ENCODE data around the gene F12. TPM values are rescaled to one million over a fixed set of nuclear protein-coding genes. Genes with fewer than 3 reads are reported as not detected.
A peak's percentile ranks its signal among the peaks of the same experiment; 100 is the strongest.

The F12 gene
- polyA plus RNA-seq, 1 of the 3 experiments (the other 2 are of a cell fraction) = 4.3 TPM

GRCh38 chr5:177445917-177446199, 36.5 kb upstream of the F12 start:
- H3K36me3 ChIP-seq (replicated peaks in 1 of 2; ENCODE audit: control insufficient read depth in 1 of 2, insufficient read depth in 2 of 2, low read length in 1 of 2) = peaks cover 5 to 13% of the 10 kb centered on the region in 2 experiments
- H4K20me1 ChIP-seq (ENCODE audit: insufficient read depth) = 0 out of 2 replicates have a peak, but pooled peaks cover 9% of the 10 kb centered on the region
- peaks cover 25% of the 10 kb centered on the region for H3K79me2 ChIP-seq (ENCODE audit: insufficient read depth)
- H3F3A ChIP-seq (replicated peaks; ENCODE audit: insufficient read depth) = peaks cover 21% of the 10 kb centered on the region
- DNase-seq = no peak
- H3K27ac ChIP-seq (ENCODE audit: low read depth in 2 of 2, low read length in 1 of 2) = peak overlapping the region; percentile 93 to 96; a peak in 2 of 4 replicates
- CTCF ChIA-PET = interaction anchor here (0.7 to 15.5 kb wide), 9 partner anchors 9 to 127 kb away, joined by 3 to 318 read pairs (median 5); partner anchors contain the start of genes GRK6, PDLIM7 and PFN3
- no peak overlapping the region for H2AFZ ChIP-seq (ENCODE audit: low read depth)
- peak overlapping the region; percentile 92; the same call in 1 of the 2 replicates for H3K9ac ChIP-seq
- POLR2A ChIA-PET = interaction anchor here (0.8 to 6.1 kb wide), 7 partner anchors 9 to 55 kb away, joined by 3 to 46 read pairs (median 4); partner anchors contain the start of gene GRK6
- no peaks in the 10 kb centered on the region for H3K9me3 ChIP-seq
- no peak for TF ChIP-seq SMC3 (IDR thresholded peaks at IDR 0.05; ENCODE audit: low read depth, low read length)
- no peak for TF ChIP-seq FOSL2 (IDR thresholded peaks at IDR 0.05; ENCODE audit: borderline replicate concordance, low read depth)
- TF ChIP-seq USF2 (IDR thresholded peaks at IDR 0.05; ENCODE audit: borderline replicate concordance, low read depth, low read length) = no peak
- TF ChIP-seq USF1 (IDR thresholded peaks at IDR 0.05; ENCODE audit: borderline replicate concordance, low read depth) = no peak
- TF ChIP-seq RAD21 (IDR thresholded peaks at IDR 0.05; ENCODE audit: low read length) = no peak
- no peak for TF ChIP-seq GATA2 (CRISPR knock-in tag; IDR thresholded peaks at IDR 0.05)
- no peak for TF ChIP-seq IRF3 (IDR thresholded peaks at IDR 0.05; ENCODE audit: low read depth, low read length)
- no peak for TF ChIP-seq SIN3A (IDR thresholded peaks at IDR 0.05; ENCODE audit: borderline replicate concordance, low read depth, low read length)
- no peak for TF ChIP-seq TCF12 (IDR thresholded peaks at IDR 0.05)
- no peak for TF ChIP-seq MXI1 (IDR thresholded peaks at IDR 0.05; ENCODE audit: low read depth, low read length)
- no peak for TF ChIP-seq PBX3 (IDR thresholded peaks at IDR 0.05)
- TF ChIP-seq TEAD4 (IDR thresholded peaks at IDR 0.05; ENCODE audit: borderline replicate concordance, insufficient read depth) = no peak
- TF ChIP-seq ELF1 (IDR thresholded peaks at IDR 0.05) = no peak
- TF ChIP-seq ZBTB33 (IDR thresholded peaks at IDR 0.05; ENCODE audit: borderline replicate concordance, low read depth) = no peak
- TF ChIP-seq REST (IDR thresholded peaks at IDR 0.05; ENCODE audit: low read depth, low read length) = no peak
- TF ChIP-seq MAX (IDR thresholded peaks at IDR 0.05; ENCODE audit: low read depth) = no peak
- TF ChIP-seq RFX5 (IDR thresholded peaks at IDR 0.05; ENCODE audit: low read length) = no peak
- TF ChIP-seq RXRA (IDR thresholded peaks at IDR 0.05; ENCODE audit: borderline replicate concordance, low read depth) = no peak
- TF ChIP-seq EZH2phosphoT487 (IDR thresholded peaks at IDR 0.05; ENCODE audit: borderline replicate concordance, low read depth) = no peak
- TF ChIP-seq YY1 (IDR thresholded peaks at IDR 0.05; ENCODE audit: low read depth) = no peak
- no peaks in the 10 kb centered on the region for H3K27me3 ChIP-seq (ENCODE audit: insufficient read depth)
- peak overlapping the region; percentile 69 to 77 for H3K4me3 ChIP-seq (ENCODE audit: low read depth in 2 of 2, low read length in 1 of 2)
- H3K4me1 ChIP-seq (ENCODE audit: control insufficient read depth in 1 of 2, insufficient read depth in 2 of 2, low read depth in 1 of 2, low read length in 1 of 2) = peaks cover 23 to 38% of the 10 kb centered on the region in 2 experiments
- H3K9me2 ChIP-seq = no peaks in the 10 kb centered on the region
- peak overlapping the region; percentile 86 for H3K4me2 ChIP-seq
- 55% methylated on average over 8 of the region's 8 CpGs for WGBS (ENCODE audit: low lambda C conversion rate)
